ENCODE results near the gene NFATC3. TPM values are rescaled to one million over a fixed set of nuclear protein-coding genes. Genes with fewer than 3 reads are reported as not detected.
"Not testable (repeated sequence)": the region's sequence is repeated elsewhere in the genome, so short reads cannot be mapped to it uniquely, and the experiment has no call there.

Gene NFATC3
- total RNA-seq, 1 experiment from 2014 or later = 26.9 TPM

- in situ Hi-C loops (cut with HindIII; ENCODE audit: low sequenced_read_pairs) = no loop called here
- DNase-seq (ENCODE audit: low spot score) = peak; percentile 96
Measured at GRCh38 chr16:68084504-68085258, 489 bp upstream of the NFATC3 start.

GRCh38 chr16:68086336-68086841, 1.2 kb downstream of the NFATC3 start:
- peak; percentile 61 for DNase-seq (ENCODE audit: low spot score)
- in situ Hi-C loops (cut with HindIII; ENCODE audit: low sequenced_read_pairs) = no loop called here

DNA sequence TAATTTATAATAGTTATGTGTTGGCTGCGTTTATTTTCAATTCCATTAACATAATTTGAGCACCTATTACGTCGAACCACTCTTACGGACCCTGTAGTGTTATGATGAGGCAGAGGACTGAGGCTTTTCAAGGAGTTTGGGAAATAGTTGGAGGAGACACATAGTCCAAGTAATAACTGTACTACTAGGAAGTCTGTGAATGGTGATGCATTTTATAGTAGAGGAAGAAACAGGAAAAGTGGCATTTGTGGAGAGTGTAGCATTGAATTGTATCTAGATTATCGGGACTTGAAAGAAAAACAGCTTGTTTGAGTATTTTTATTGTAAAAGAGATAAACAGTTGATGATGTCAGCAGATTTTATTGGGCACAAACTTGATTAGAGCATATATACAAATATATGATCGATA, 1.7 kb downstream of the NFATC3 start:
- DNase-seq (ENCODE audit: low spot score) = no peak
- in situ Hi-C loops (cut with HindIII; ENCODE audit: low sequenced_read_pairs) = no loop called here

GRCh38 chr16:68087688-68088087, 2.5 kb downstream of the NFATC3 start:
- no peak for DNase-seq (ENCODE audit: low spot score)
- in situ Hi-C loops (cut with HindIII; ENCODE audit: low sequenced_read_pairs) = no loop called here

DNA sequence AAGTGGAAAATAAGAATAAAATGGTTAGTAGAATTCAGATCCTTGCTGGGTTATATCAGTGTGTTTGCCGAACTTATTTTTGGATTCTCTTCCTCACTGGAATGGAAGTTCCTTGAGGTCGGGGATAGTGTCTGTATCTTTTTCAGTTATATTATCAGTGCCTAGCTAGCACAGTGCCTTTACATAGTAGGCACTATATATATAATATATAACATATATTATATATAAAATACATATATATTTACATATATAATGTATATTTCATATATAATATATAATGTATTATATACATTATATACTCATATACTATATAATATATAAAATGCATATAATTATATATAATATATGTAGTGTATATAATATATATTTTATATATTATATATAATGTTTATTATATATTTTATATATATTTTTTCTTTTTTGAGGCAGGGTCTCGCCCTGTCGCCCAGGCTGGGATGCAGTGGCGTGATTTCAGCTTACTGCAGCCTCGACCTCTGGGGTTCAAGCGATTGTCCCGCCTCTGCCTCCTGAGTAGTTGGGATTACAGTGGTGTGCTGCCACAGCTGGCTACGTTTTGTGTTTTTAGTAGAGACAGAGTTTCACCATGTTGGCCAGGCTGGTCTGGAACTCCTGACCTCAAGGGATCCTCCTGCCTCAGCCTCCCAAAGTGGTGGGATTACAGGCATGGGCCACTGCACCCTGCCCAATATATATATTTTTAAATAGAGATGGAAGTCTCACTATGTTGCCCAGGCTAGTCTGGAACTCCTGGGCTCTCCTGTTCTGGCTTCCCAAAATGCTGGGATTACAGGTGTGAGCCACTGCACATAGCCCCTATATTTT, 3.2 kb downstream of the NFATC3 start:
- DNase-seq (ENCODE audit: low spot score) = no peak
- in situ Hi-C loops (cut with HindIII; ENCODE audit: low sequenced_read_pairs) = no loop called here

DNA sequence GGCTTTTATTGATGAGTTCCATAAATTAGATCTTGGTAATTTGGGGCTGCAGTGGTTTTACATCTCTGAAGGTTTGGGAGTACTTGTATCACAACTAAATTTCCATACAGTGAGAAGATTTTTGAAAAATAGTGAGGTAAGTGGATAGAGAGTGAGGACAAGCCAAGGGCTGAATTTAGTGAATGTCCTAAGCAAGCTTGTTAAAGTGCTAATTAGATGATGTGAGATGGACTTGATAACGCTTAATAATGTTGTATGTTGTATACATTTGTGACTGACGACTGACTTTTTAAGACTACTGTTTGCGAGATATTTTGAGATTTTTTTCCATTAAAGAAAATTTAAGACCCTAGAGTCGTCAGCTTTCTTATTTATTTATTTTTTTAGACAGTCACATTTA, 3.9 kb downstream of the NFATC3 start:
- in situ Hi-C loops (cut with HindIII; ENCODE audit: low sequenced_read_pairs) = no loop called here
- no peak for DNase-seq (ENCODE audit: low spot score)

- no peak for DNase-seq (ENCODE audit: low spot score)
- in situ Hi-C loops (cut with HindIII; ENCODE audit: low sequenced_read_pairs) = no loop called here
Measured at GRCh38 chr16:68090130-68090529, 5.0 kb downstream of the NFATC3 start.

DNA sequence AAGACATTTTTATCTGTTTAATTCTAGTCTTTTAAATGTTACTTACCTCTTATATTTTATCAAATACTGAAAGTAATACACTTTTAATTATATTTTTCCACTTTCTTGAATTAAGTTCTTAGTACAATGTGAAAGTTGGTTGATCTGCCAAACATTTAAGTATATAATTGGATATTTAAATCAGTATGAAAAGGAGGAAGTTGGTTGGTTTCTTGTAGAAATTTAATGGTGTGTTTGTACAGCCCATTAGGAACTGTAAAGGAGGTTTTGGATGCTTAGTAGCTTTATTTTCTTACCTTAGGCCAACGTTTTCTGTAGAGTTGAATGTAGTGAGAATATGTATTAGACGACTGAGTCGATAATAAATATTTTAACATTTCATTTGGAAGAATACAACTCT, 5.4 kb downstream of the NFATC3 start:
- in situ Hi-C loops (cut with HindIII; ENCODE audit: low sequenced_read_pairs) = no loop called here
- DNase-seq (ENCODE audit: low spot score) = no peak

GRCh38 chr16:68091380-68092261, 6.5 kb downstream of the NFATC3 start:
- in situ Hi-C loops (cut with HindIII; ENCODE audit: low sequenced_read_pairs) = no loop called here
- no peak for DNase-seq (ENCODE audit: low spot score)

DNA sequence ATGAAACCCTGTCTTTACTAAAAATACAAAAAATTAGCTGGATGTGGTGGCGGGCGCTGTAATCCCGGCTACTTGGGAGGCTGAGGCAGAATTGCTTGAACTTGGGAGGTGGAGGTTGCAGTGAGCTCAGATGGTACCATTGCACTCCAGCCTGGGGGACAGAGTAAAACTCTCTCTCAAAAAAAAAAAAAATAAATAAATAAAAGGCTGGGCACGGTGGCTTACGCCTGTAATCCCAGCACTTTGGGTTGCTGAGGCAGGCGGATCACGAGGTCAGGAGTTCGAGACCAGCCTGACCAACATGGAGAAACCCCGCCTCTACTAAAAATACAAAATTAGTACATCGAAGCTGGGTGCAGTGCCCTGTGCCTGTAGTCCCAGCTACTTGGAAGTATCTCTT, 7.1 kb downstream of the NFATC3 start:
- DNase-seq (ENCODE audit: low spot score); in situ Hi-C loops (cut with HindIII; ENCODE audit: low sequenced_read_pairs): not testable (repeated sequence)

GRCh38 chr16:68093816-68094613, 8.8 kb downstream of the NFATC3 start:
- in situ Hi-C loops (cut with HindIII; ENCODE audit: low sequenced_read_pairs) = no loop called here
- DNase-seq (ENCODE audit: low spot score) = peak; percentile 69

- in situ Hi-C loops (cut with HindIII; ENCODE audit: low sequenced_read_pairs) = no loop called here
Measured at GRCh38 chr16:68094614-68094934, 9.4 kb downstream of the NFATC3 start.

GRCh38 chr16:68096491-68096890, 11.3 kb downstream of the NFATC3 start:
- in situ Hi-C loops (cut with HindIII; ENCODE audit: low sequenced_read_pairs) = no loop called here
- DNase-seq (ENCODE audit: low spot score) = no peak

More at GRCh38 chr16:68094614-68094934, 9.4 kb downstream of the NFATC3 start:
- no peak for DNase-seq (ENCODE audit: low spot score)

DNA sequence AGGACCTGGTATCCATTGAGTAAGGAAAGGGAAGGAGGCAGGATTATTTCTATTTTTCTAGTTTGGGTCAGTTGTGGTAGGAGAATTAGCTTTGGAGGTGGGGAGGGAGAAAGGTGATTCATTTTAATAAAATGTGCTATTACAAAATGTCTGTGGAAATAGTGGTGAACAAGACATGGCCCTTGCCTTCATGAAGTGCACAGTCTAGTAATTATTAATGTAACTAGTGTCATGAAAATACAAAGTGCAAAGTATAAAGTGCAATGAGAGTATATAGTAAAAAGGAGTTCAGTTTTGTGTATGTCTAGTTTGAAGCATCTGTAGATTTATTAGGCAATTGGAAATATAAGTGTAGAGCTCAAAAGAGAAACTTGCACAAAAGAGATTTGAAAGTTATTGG, 11.9 kb downstream of the NFATC3 start:
- in situ Hi-C loops (cut with HindIII; ENCODE audit: low sequenced_read_pairs) = no loop called here
- no peak for DNase-seq (ENCODE audit: low spot score)

DNA sequence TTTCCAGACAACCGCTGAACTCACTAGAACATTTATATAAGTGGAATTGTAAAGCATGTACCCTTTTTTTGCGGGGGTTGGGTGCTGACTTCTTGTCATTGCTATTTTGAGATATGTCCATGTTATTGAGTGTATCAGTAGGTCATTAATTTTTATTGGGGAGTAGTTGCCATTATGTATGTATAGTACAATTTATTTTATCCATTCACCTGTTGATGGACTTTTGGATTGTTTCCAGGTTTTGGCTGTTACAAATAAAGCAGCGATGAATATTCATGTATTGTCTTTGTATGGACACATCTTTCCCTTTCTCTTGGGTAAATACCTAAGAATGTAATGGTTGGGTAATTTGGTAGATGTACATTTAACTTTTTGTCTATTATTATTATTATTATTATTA, 12.7 kb downstream of the NFATC3 start:
- in situ Hi-C loops (cut with HindIII; ENCODE audit: low sequenced_read_pairs) = no loop called here
- no peak for DNase-seq (ENCODE audit: low spot score)

GRCh38 chr16:68100488-68100887, 15.3 kb downstream of the NFATC3 start:
- no peak for DNase-seq (ENCODE audit: low spot score)
- in situ Hi-C loops (cut with HindIII; ENCODE audit: low sequenced_read_pairs) = no loop called here

GRCh38 chr16:68105611-68106010, 20.4 kb downstream of the NFATC3 start:
- in situ Hi-C loops (cut with HindIII; ENCODE audit: low sequenced_read_pairs) = no loop called here
- DNase-seq (ENCODE audit: low spot score) = no peak

- in situ Hi-C loops (cut with HindIII; ENCODE audit: low sequenced_read_pairs); DNase-seq (ENCODE audit: low spot score): not testable (repeated sequence)
Measured at GRCh38 chr16:68107230-68107928, 22.2 kb downstream of the NFATC3 start.

All from G401 (cell line).